Endothelial cell of umbilical vein (primary cell): ENCODE data around the gene RSPH3. TPM values are rescaled to one million over a fixed set of nuclear protein-coding genes. Genes with fewer than 3 reads are reported as not detected.

ENCODE experiments used
- BruUV-seq: library from RNA; stranded (reverse); fragments of 400-500 nt; replicated peaks from 2 replicates; lab custom pipeline; 2021; lab: Mats Ljungman, UMichigan
- CTCF ChIA-PET: fragments of 300-600, 350-600 bp; sonication (Branson Sonifier 250); formaldehyde crosslinking; loops from one replicate; lab custom pipeline; 2021; ENCODE audit warnings: antibody characterized with exemption, inconsistent platforms; lab: Charles Lee
- POLR2A ChIA-PET: fragments of 300-600, 350-600 bp; sonication (Branson Sonifier 250); formaldehyde crosslinking; loops from one replicate; lab custom pipeline; 2021; ENCODE audit warnings: antibody characterized with exemption, inconsistent platforms; lab: Charles Lee
- DNase-seq: peaks from one replicate; pipeline ENCODE4 v3.0.0-alpha.2; 2011; ENCODE audit warnings: low read depth, low spot score
- FAIRE-seq: peaks from 2 replicates; lab custom pipeline; 2011; peaks lifted over from hg19 to GRCh38; lab: Jason Lieb, UNC
- H2AFZ ChIP-seq: 2 replicates; pipeline ENCODE4 v1.6.0; 2012; ENCODE audit warnings: low read depth, low read length, control low read depth, inconsistent platforms
- H3K27ac ChIP-seq: 2 replicates; pipeline ENCODE4 v1.5.1; 2011; ENCODE audit warnings: low read depth, mild to moderate bottlenecking, control low read depth, low read length, moderate library complexity; ENCODE audit not compliant: insufficient read depth
- H3K27me3 ChIP-seq, 2 experiments: 2 replicates each; pipeline versions ENCODE4 v1.6.0 to v1.6.1; 2011; ENCODE audit warnings: low read length in 2 of 2, mixed read lengths in 1 of 2; ENCODE audit not compliant: control insufficient read depth in 2 of 2, insufficient read depth in 2 of 2
- H3K36me3 ChIP-seq, 2 experiments: 2 replicates in 1 of 2; 3 replicates in 1 of 2; pipeline ENCODE4 v1.5.1; 2011; ENCODE audit warnings: low read length in 2 of 2, mild to moderate bottlenecking in 1 of 2, moderate library complexity in 1 of 2; ENCODE audit not compliant: control insufficient read depth in 2 of 2, insufficient read depth in 2 of 2; ENCODE audit errors: extremely low read depth in 1 of 2
- H3K4me1 ChIP-seq: 3 replicates; pipeline ENCODE4 v1.5.1; 2011; ENCODE audit warnings: mild to moderate bottlenecking, low read length; ENCODE audit not compliant: control insufficient read depth, insufficient read depth; ENCODE audit errors: extremely low read depth
- H3K4me2 ChIP-seq: 2 replicates; pipeline ENCODE4 v1.6.1; 2011; ENCODE audit warnings: low read length, control low read depth, mixed read lengths; ENCODE audit not compliant: insufficient read depth
- H3K4me3 ChIP-seq, 3 experiments: fragments of 200-600 bp in 1 of 3; sonication (generic), shearing (Covaris generic) in 1 of 3; replicated peaks in 1 of 3; 2 replicates each; pipeline ENCODE4 v1.5.1; 2011 to 2016; ENCODE audit warnings: control low read depth in 3 of 3, low read length in 3 of 3, mild to moderate bottlenecking in 2 of 3, inconsistent platforms in 1 of 3, low read depth in 1 of 3, moderate library complexity in 1 of 3; ENCODE audit not compliant: insufficient read depth in 1 of 3
- H3K79me2 ChIP-seq: 2 replicates; pipeline ENCODE4 v1.6.0; 2012; ENCODE audit warnings: low read length, inconsistent platforms; ENCODE audit not compliant: control insufficient read depth, insufficient read depth
- H3K9ac ChIP-seq: replicated peaks from 2 replicates; pipeline ENCODE3; 2011; ENCODE audit warnings: low read length, control low read depth; ENCODE audit not compliant: insufficient read depth; ENCODE audit errors: extremely low read depth
- H3K9me1 ChIP-seq: replicated peaks from 3 replicates; pipeline ENCODE4 v1.6.0; 2011; ENCODE audit warnings: mild to moderate bottlenecking, low read length; ENCODE audit not compliant: control insufficient read depth, insufficient read depth; ENCODE audit errors: extremely low read depth
- H3K9me3 ChIP-seq: replicated peaks from 2 replicates; pipeline ENCODE4 v1.5.1; 2012; ENCODE audit warnings: low read length, inconsistent platforms; ENCODE audit not compliant: control insufficient read depth, insufficient read depth
- H4K20me1 ChIP-seq: replicated peaks from 2 replicates; pipeline ENCODE3; 2011; ENCODE audit warnings: mild to moderate bottlenecking, low read length; ENCODE audit not compliant: control insufficient read depth, insufficient read depth; ENCODE audit errors: extremely low read depth
- CTCF ChIP-seq, 2 donors: IDR thresholded peaks; 1 replicate in 1 of 2; 2 replicates in 1 of 2; pipeline ENCODE4 v1.5.1; 2011; ENCODE audit warnings: low read length in 2 of 2, mild to moderate bottlenecking in 2 of 2, moderate library complexity in 2 of 2, control low read depth in 1 of 2, inconsistent platforms in 1 of 2, low read depth in 1 of 2; ENCODE audit not compliant: insufficient read depth in 1 of 2; ENCODE audit errors: extremely low read depth in 1 of 2
- FOS ChIP-seq: IDR thresholded peaks from 2 replicates; pipeline ENCODE4 v1.6.1; 2011; ENCODE audit warnings: mild to moderate bottlenecking, low read length, moderate library complexity, borderline replicate concordance; ENCODE audit not compliant: insufficient read depth
- MAX ChIP-seq: IDR thresholded peaks from 2 replicates; pipeline ENCODE4 v1.6.1; 2011; ENCODE audit not compliant: insufficient read depth, insufficient read length
- dilution Hi-C: fragments of 300-500 bp; cut with MboI; formaldehyde crosslinking; loops from one replicate; pipeline ENCODE4 v1.15.0; 2019; ENCODE audit warnings: low sequenced_read_pairs; ENCODE audit not compliant: extremely low pct_ligation_motif_present
- intact Hi-C: fragments of 100-400 bp; cut with micrococcal nuclease; formaldehyde crosslinking; loops from one replicate; pipeline ENCODE4 v1.10.0; 2022
- polyA plus RNA-seq, 4 experiments: library from polyadenylated mRNA; depleted of rRNA in 3 of 4; stranded (reverse) in 3 of 4; unstranded in 1 of 4; fragments of >200 nt; gene quantifications; 2 replicates each; pipeline versions ENCODE4 v1.2.1 to v1.2.3, GENCODE V29; 2011 to 2012; ENCODE audit warnings: missing spikeins in 1 of 4
- total RNA-seq: library from RNA; stranded (reverse); gene quantifications from 2 replicates; pipeline ENCODE4 v1.2.3, GENCODE V29; 2021

RSPH3 gene
- total and polyA plus RNA-seq, 2 donors (not counting 3 experiments of a cell fraction or from before 2014, with no cell fraction given) = 0.66 to 3.3 TPM

- peak overlapping the region; percentile 48 for H3K4me2 ChIP-seq
- H4K20me1 ChIP-seq = no peaks in the 10 kb centered on the region
- H3K36me3 ChIP-seq = no peaks in the 10 kb centered on the region
- ChIA-PET CTCF (interaction anchor here (0.6 to 3.8 kb wide), 23 partner anchors 8 to 638 kb away, joined by 3 to 42 read pairs (median 5); no protein-coding TSS in a partner anchor), POLR2A (no interaction called here)
- intact Hi-C loops (loop anchor here (1.0 kb wide), 3 partner anchors 61 to 611 kb away; no protein-coding TSS in a partner anchor), dilution Hi-C loops (no loop called here)
- no peak overlapping the region for H2AFZ ChIP-seq
- H3K27ac ChIP-seq = no peak overlapping the region
- BruUV-seq = no TSS peak
- H3K9me1 ChIP-seq = no peaks in the 10 kb centered on the region
- H3K4me1 ChIP-seq = no peaks in the 10 kb centered on the region
- FAIRE-seq (no peak), DNase-seq (no peak)
- TF ChIP-seq FOS (no peak), MAX (no peak), CTCF (IDR thresholded peaks at IDR 0.05; ENCODE audit: extremely low read depth in 1 of 2, insufficient read depth in 1 of 2, low read depth in 1 of 2, low read length in 2 of 2) (no peak)
- H3K9ac ChIP-seq = no peak overlapping the region
- H3K9me3 ChIP-seq = no peaks in the 10 kb centered on the region
- peaks cover 6% of the 10 kb centered on the region in 2 experiments for H3K27me3 ChIP-seq
- H3K4me3 ChIP-seq = no peak overlapping the region
- H3K79me2 ChIP-seq = no peaks in the 10 kb centered on the region
Measured at GRCh38 chr6:159042826-159043181, 42.8 kb upstream of the RSPH3 start.
